PC-3 (cell line): ENCODE measurements around the gene SOCS2. TPM values are rescaled to one million over a fixed set of nuclear protein-coding genes. Genes with fewer than 3 reads are reported as not detected.

ENCODE experiments used
- ATAC-seq: fragments of 200-7000 bp; cut with Tn5 transposase; 2 replicates; pipeline ENCODE4 v1.9.1; 2020; ENCODE audit warnings: mild to moderate bottlenecking, moderate library complexity
- BruUV-seq: library from RNA; stranded (reverse); fragments of 400-500 nt; replicated peaks from 2 replicates; lab custom pipeline; 2021; lab: Mats Ljungman, UMichigan
- CTCF ChIA-PET: fragments of 300-600 bp; sonication (Branson Sonifier 250); formaldehyde crosslinking; loops from one replicate; lab custom pipeline; 2022; ENCODE audit warnings: antibody characterized with exemption; lab: Charles Lee
- POLR2A ChIA-PET: fragments of 300-600 bp; sonication (Branson Sonifier 250); formaldehyde crosslinking; loops from one replicate; lab custom pipeline; 2022; ENCODE audit warnings: antibody characterized with exemption; ENCODE audit not compliant: unreplicated experiment; lab: Charles Lee
- DNase-seq: peaks from one replicate; pipeline ENCODE4 v3.0.0-alpha.2; 2015
- H2AFZ ChIP-seq: fragments of 300-600 bp; sonication (generic); 2 replicates; pipeline ENCODE4 v1.6.0; 2016; ENCODE audit warnings: antibody characterized with exemption, low read length
- H3F3A ChIP-seq: fragments of 300-600 bp; sonication (generic); one replicate; pipeline ENCODE4 v1.6.0; 2017; ENCODE audit warnings: antibody characterized with exemption, low read length, control low read depth, mild to moderate bottlenecking; ENCODE audit not compliant: unreplicated experiment
- H3K27ac ChIP-seq: fragments of 300-600 bp; sonication (generic); 2 replicates; pipeline ENCODE4 v1.5.1; 2016; ENCODE audit warnings: mild to moderate bottlenecking, low read length
- H3K27me3 ChIP-seq: fragments of 300-600 bp; sonication (generic); 2 replicates; pipeline ENCODE4 v1.6.1; 2016; ENCODE audit warnings: low read length, mixed read lengths
- H3K36me3 ChIP-seq: fragments of 300-600 bp; sonication (generic); 2 replicates; pipeline ENCODE4 v1.6.1; 2016; ENCODE audit warnings: low read depth, mixed run types, low read length, mixed read lengths
- H3K4me1 ChIP-seq: fragments of 300-600 bp; sonication (generic); 2 replicates; pipeline ENCODE4 v1.5.1; 2016; ENCODE audit warnings: low read length; ENCODE audit not compliant: insufficient read depth
- H3K4me2 ChIP-seq: fragments of 300-600 bp; sonication (generic); 2 replicates; pipeline ENCODE4 v1.6.0; 2016; ENCODE audit warnings: low read length
- H3K4me3 ChIP-seq: fragments of 300-600 bp; sonication (generic); 2 replicates; pipeline ENCODE4 v1.5.1; 2016; ENCODE audit warnings: mild to moderate bottlenecking, low read length, mixed read lengths
- H3K79me2 ChIP-seq: fragments of 300-600 bp; sonication (generic); 2 replicates; pipeline ENCODE4 v1.6.1; 2017; ENCODE audit warnings: low read length, mixed read lengths
- H3K9ac ChIP-seq: fragments of 300-600 bp; sonication (generic); 2 replicates; pipeline ENCODE4 v1.6.0; 2016; ENCODE audit warnings: mild to moderate bottlenecking, low read length
- H3K9me2 ChIP-seq: fragments of 300-600 bp; sonication (generic); replicated peaks from 2 replicates; pipeline ENCODE4 v1.6.1; 2016; ENCODE audit warnings: mixed run types, low read length, mixed read lengths
- H3K9me3 ChIP-seq: fragments of 300-600 bp; sonication (generic); 2 replicates; pipeline ENCODE4 v1.6.1; 2016; ENCODE audit warnings: low read length, mixed read lengths
- H4K20me1 ChIP-seq: fragments of 300-600 bp; sonication (generic); 2 replicates; pipeline ENCODE4 v1.6.1; 2016; ENCODE audit warnings: low read length, mixed read lengths
- CTCF ChIP-seq: fragments of 300-600 bp; sonication (generic); conservative IDR thresholded peaks from 2 replicates; pipeline ENCODE4 v1.5.1; 2017; ENCODE audit warnings: antibody characterized with exemption, low read depth, mild to moderate bottlenecking, low read length
- EZH2 ChIP-seq: fragments of 300-600 bp; sonication (generic); IDR thresholded peaks from one replicate; pipeline ENCODE4 v1.6.1; 2017; ENCODE audit warnings: antibody characterized with exemption, mild to moderate bottlenecking, low read length; ENCODE audit not compliant: unreplicated experiment
- EZH2phosphoT487 ChIP-seq: fragments of 300-600 bp; sonication (generic); IDR thresholded peaks from 2 replicates; pipeline ENCODE4 v1.6.1; 2018; ENCODE audit warnings: mild to moderate bottlenecking, antibody characterized with exemption, low read length, borderline replicate concordance
- intact Hi-C: fragments of 100-400 bp; cut with micrococcal nuclease; formaldehyde crosslinking; loops from 2 replicates; pipeline ENCODE4 v1.9.0; 2023
- total RNA-seq: library from RNA; depleted of rRNA; stranded (reverse); fragments of >200 nt; gene quantifications from 2 replicates; pipeline ENCODE4 v1.2.3, GENCODE V29; 2014

SOCS2 gene
- total RNA-seq, 1 experiment from 2014 or later: 28.9 TPM

GRCh38 chr12:93587611-93588010 lies 15.1 kb downstream of the SOCS2 start:
- H3K27ac ChIP-seq: no peak overlapping the region
- no peak overlapping the region for H3K4me2 ChIP-seq
- intact Hi-C loops: no loop called here
- no peaks in the 10 kb centered on the region for H3F3A ChIP-seq
- no peak overlapping the region for H3K4me3 ChIP-seq
- no peak for DNase-seq
- no peaks in the 10 kb centered on the region for H3K36me3 ChIP-seq
- no peak overlapping the region for H2AFZ ChIP-seq
- no peaks in the 10 kb centered on the region for H3K79me2 ChIP-seq
- H4K20me1 ChIP-seq: no peaks in the 10 kb centered on the region
- CTCF ChIA-PET: no interaction called here
- no peaks in the 10 kb centered on the region for H3K9me3 ChIP-seq
- BruUV-seq: no TSS peak
- POLR2A ChIA-PET: no interaction called here
- no peak for ATAC-seq
- H3K27me3 ChIP-seq: no peaks in the 10 kb centered on the region
- no peaks in the 10 kb centered on the region for H3K4me1 ChIP-seq
- no peak overlapping the region for H3K9ac ChIP-seq
- H3K9me2 ChIP-seq: no peaks in the 10 kb centered on the region
- TF ChIP-seq EZH2phosphoT487 (no peak), EZH2 (no peak), CTCF (no peak)

GRCh38 chr12:93589081-93589480 lies 16.6 kb downstream of the SOCS2 start:
- Histone ChIP-seq H3K4me2 (no peak overlapping the region), H3K79me2 (no peaks in the 10 kb centered on the region), H3F3A (no peaks in the 10 kb centered on the region), H3K4me1 (no peaks in the 10 kb centered on the region), H3K9ac (no peak overlapping the region), H3K9me2 (no peaks in the 10 kb centered on the region), H3K27me3 (no peaks in the 10 kb centered on the region), H3K27ac (no peak overlapping the region), H4K20me1 (no peaks in the 10 kb centered on the region), H3K36me3 (no peaks in the 10 kb centered on the region), H2AFZ (no peak overlapping the region), H3K4me3 (no peak overlapping the region), H3K9me3 (no peaks in the 10 kb centered on the region)
- intact Hi-C loops: no loop called here
- ChIA-PET CTCF (no interaction called here), POLR2A (no interaction called here)
- DNase-seq: no peak
- BruUV-seq: no TSS peak
- no peak for TF ChIP-seq CTCF
- no peak for TF ChIP-seq EZH2phosphoT487
- TF ChIP-seq EZH2: no peak
- no peak for ATAC-seq

GRCh38 chr12:93591137-93591868 lies 18.8 kb downstream of the SOCS2 start:
- ATAC-seq: peak; percentile 95
- POLR2A ChIA-PET: no interaction called here
- no peaks in the 10 kb centered on the region for H3K27me3 ChIP-seq
- H4K20me1 ChIP-seq: no peaks in the 10 kb centered on the region
- H3K9ac ChIP-seq: peak overlapping the region; percentile 73
- CTCF ChIA-PET: interaction anchor here (0.5 to 0.6 kb wide), 2 partner anchors 10 to 543 kb away, joined by 3 to 6 read pairs; no protein-coding TSS in a partner anchor
- BruUV-seq: TSS peak; percentile 62
- peak overlapping the region; percentile 92 for H2AFZ ChIP-seq
- H3K79me2 ChIP-seq: no peaks in the 10 kb centered on the region
- DNase-seq: peak; percentile 68
- peak overlapping the region; percentile 84 for H3K4me2 ChIP-seq
- no peaks in the 10 kb centered on the region for H3K9me3 ChIP-seq
- no peaks in the 10 kb centered on the region for H3F3A ChIP-seq
- peak overlapping the region; percentile 44 for H3K27ac ChIP-seq
- no peak for TF ChIP-seq EZH2phosphoT487
- no peak for TF ChIP-seq CTCF
- no peak for TF ChIP-seq EZH2
- no peaks in the 10 kb centered on the region for H3K4me1 ChIP-seq
- intact Hi-C loops: loop anchor here (1.0 kb wide), 1 partner anchor 21 kb away; no protein-coding TSS in a partner anchor
- H3K9me2 ChIP-seq: no peaks in the 10 kb centered on the region
- H3K36me3 ChIP-seq: no peaks in the 10 kb centered on the region
- H3K4me3 ChIP-seq: peak overlapping the region; percentile 83
